LNCAP (cell line): ENCODE measurements around the gene MICAL1.

Experiments
- TF ChIP-seq, protein P1 (sequence below): fragments of 450-650 bp; IDR thresholded peaks from 2 replicates; pipeline ENCODE4 v1.5.1; 2017; ENCODE audit warnings: mild to moderate bottlenecking

The MICAL1 gene

GRCh38 chr6:109454496-109455436 is 806 bp downstream of the MICAL1 start:
- TF ChIP-seq, protein P1, sequence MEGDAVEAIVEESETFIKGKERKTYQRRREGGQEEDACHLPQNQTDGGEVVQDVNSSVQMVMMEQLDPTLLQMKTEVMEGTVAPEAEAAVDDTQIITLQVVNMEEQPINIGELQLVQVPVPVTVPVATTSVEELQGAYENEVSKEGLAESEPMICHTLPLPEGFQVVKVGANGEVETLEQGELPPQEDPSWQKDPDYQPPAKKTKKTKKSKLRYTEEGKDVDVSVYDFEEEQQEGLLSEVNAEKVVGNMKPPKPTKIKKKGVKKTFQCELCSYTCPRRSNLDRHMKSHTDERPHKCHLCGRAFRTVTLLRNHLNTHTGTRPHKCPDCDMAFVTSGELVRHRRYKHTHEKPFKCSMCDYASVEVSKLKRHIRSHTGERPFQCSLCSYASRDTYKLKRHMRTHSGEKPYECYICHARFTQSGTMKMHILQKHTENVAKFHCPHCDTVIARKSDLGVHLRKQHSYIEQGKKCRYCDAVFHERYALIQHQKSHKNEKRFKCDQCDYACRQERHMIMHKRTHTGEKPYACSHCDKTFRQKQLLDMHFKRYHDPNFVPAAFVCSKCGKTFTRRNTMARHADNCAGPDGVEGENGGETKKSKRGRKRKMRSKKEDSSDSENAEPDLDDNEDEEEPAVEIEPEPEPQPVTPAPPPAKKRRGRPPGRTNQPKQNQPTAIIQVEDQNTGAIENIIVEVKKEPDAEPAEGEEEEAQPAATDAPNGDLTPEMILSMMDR, result no peak

DNA sequence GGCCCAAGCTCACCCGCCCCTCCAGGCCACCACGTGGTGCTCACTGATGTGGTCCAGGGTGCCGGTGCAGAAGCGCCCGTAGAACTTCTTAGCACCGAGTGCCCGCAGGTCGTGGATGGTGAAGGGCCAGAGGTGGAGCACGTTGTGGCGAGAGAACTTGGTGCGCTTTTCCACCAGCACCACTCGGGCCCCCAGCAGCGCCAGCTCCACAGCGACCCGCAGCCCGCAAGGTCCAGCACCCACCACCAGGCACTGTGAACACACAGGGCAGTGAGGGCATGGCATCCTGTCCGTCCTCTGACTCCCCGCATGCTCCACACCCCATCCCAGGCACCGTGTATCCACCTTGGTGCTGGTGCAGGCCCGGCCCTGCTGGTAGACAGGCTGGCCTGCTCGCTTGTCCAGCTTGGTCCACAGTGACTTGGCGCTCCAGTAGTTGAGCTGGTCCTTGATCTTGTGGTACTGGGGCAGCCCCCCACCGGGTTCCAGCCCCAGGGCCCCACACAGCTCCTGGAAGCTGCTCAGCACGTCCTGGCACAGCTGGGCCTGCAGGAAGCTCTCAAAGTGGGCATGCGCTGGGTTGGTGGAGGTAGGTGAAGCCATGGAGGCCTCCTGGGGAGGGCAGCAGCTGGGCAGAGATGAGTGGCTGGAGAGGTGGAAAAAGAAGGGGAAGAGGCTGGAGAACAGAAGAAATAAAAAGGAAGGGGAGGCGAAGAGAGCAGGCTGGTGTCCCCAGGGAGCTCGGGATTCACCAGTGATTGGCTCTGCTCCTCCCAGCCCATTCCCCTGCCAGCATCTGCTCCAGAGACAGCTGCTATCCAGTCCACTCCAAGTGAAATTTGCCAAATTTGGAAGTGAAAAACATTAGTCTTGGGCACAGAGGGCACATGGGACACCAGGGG is 1.7 kb downstream of the MICAL1 start:
- TF ChIP-seq, protein P1, result no peak

GRCh38 chr6:109453156-109453555 is 2.4 kb downstream of the MICAL1 start:
- TF ChIP-seq, protein P1, result no peak

DNA sequence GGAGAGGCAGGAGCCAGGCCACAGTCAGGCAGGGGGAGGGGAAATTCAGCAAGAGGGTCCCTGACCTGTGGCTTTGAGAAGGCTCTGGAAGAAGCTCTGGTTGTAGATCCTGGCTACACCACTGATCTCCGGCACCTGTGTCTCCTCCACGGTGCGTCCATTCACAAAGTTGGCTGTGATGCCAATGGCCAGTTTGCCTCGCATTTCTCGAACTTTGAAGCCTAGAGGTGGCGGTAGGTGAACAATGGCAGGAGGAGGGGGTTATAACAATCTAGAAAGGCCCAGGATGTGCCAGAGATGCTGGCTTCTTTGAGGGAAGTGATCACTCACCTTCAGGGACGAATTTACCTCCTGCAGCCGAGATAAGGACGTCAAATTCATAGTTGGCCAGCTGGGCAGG is 3.4 kb downstream of the MICAL1 start:
- TF ChIP-seq, protein P1, result no peak

DNA sequence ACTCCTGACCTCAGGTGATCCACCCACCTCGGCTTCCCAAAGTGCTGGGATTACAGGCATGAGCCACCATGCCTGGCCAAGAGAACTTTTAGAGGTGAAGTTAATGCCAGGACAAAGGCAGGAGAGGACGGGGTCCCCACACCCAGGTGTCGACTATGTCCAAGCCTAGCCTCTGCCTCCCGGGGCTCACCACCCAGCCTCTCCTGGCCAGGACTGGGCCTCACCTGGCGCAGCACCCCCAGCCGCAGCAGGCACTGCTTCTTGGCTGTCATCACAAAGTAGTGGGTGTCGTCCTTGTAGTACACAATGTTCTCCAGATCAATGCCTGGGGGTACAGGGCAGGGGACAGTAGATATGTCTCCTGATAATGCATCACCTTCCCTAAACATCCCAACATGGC is 4.2 kb downstream of the MICAL1 start:
- TF ChIP-seq, protein P1, result no peak

DNA sequence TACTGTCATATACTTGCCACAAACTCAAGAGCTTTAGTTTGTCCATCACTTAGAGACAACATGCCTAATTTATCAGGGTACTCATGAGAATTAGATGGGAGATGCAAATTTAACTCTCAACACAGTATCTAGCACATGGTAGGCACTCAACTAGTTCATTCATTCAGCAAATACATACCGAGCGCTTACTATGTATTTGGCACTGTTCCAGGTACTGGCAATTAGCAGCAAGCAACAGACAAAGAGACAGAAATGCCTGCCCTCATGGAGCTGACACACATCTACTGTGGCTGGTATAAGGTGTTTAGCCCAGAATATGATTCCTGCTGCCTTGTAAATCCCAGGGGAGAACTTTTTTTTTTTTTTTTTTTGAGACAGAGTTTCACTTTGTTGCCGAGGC is 4.8 kb downstream of the MICAL1 start:
- TF ChIP-seq, protein P1, result no peak

- TF ChIP-seq, protein P1, result no peak
Observed at GRCh38 chr6:109449795-109450673, 5.5 kb downstream of the MICAL1 start.
